GM19438 (cell line): ENCODE measurements around the gene TFF3.

ENCODE experiments used
- ATAC-seq: cut with Tn5 transposase; IDR thresholded peaks from one replicate; pipeline ENCODE4 v1.9.1; 2021; ENCODE audit warnings: low read depth; ENCODE audit not compliant: unreplicated experiment

The TFF3 gene

GRCh38 chr21:42324896-42325295, 9.7 kb upstream of the TFF3 start:
- no peak for ATAC-seq

- ATAC-seq: no peak
These were observed 6.6 kb upstream of the TFF3 start for GRCh38 chr21:42321845-42322244.

- no peak for ATAC-seq
These were observed 6.0 kb upstream of the TFF3 start for GRCh38 chr21:42321231-42321630.

GRCh38 chr21:42320791-42321190, 5.6 kb upstream of the TFF3 start:
- ATAC-seq: no peak

GRCh38 chr21:42319851-42320572, 4.8 kb upstream of the TFF3 start:
- ATAC-seq: no peak

GRCh38 chr21:42319376-42319775, 4.2 kb upstream of the TFF3 start:
- ATAC-seq: no peak

- no peak for ATAC-seq
These were observed 2.9 kb upstream of the TFF3 start for GRCh38 chr21:42317826-42318746.

GRCh38 chr21:42317341-42317741, 2.1 kb upstream of the TFF3 start:
- no peak for ATAC-seq

GRCh38 chr21:42316891-42317290, 1.7 kb upstream of the TFF3 start:
- no peak for ATAC-seq

- no peak for ATAC-seq
These were observed 453 bp downstream of the TFF3 start for GRCh38 chr21:42314616-42315295.

- no peak for ATAC-seq
These were observed 1.7 kb downstream of the TFF3 start for GRCh38 chr21:42313501-42313969.

- no peak for ATAC-seq
These were observed 2.5 kb downstream of the TFF3 start for GRCh38 chr21:42312626-42313104.

- ATAC-seq: no peak
These were observed 3.2 kb downstream of the TFF3 start for GRCh38 chr21:42311816-42312625.

- ATAC-seq: no peak
These were observed 4.0 kb downstream of the TFF3 start for GRCh38 chr21:42311160-42311559.

GRCh38 chr21:42310411-42311001, 4.7 kb downstream of the TFF3 start:
- ATAC-seq: no peak

- ATAC-seq: no peak
These were observed 5.4 kb downstream of the TFF3 start for GRCh38 chr21:42309753-42310213.

- ATAC-seq: no peak
These were observed 6.1 kb downstream of the TFF3 start for GRCh38 chr21:42308914-42309752.

GRCh38 chr21:42308161-42308913, 6.9 kb downstream of the TFF3 start:
- no peak for ATAC-seq
